ENCODE measurements around the gene COPG2.

Gene COPG2

GRCh38 chr7:130566168-130566897, 102.2 kb downstream of the COPG2 start:
- no peaks in the 10 kb centered on the region for H3K27me3 ChIP-seq (ENCODE audit: insufficient read depth, poor library complexity, severe bottlenecking)
- no peak overlapping the region for H3K4me3 ChIP-seq (ENCODE audit: severe bottlenecking)
- H3K4me1 ChIP-seq (ENCODE audit: insufficient read depth, poor library complexity, severe bottlenecking), result no peaks in the 10 kb centered on the region
- no peak overlapping the region for H3K27ac ChIP-seq (ENCODE audit: poor library complexity, severe bottlenecking)
- H3K9me3 ChIP-seq (ENCODE audit: severe bottlenecking), result peaks cover 3% of the 10 kb centered on the region
- no peak for ATAC-seq (ENCODE audit: low read depth)
- DNase-seq (ENCODE audit: low spot score), result no peak
- 0 out of 2 replicates have a peak, but pooled peaks cover 4% of the 10 kb centered on the region for H3K36me3 ChIP-seq (ENCODE audit: low read depth)
- no peak for TF ChIP-seq CTCF (IDR thresholded peaks at IDR 0.05; ENCODE audit: poor library complexity, severe bottlenecking)

- ATAC-seq (ENCODE audit: low read depth), result peak; percentile 60; the same call in 1 of the 3 replicates
- no peak overlapping the region for H3K27ac ChIP-seq (ENCODE audit: poor library complexity, severe bottlenecking)
- no peak for DNase-seq (ENCODE audit: low spot score)
- peaks cover 3% of the 10 kb centered on the region for H3K9me3 ChIP-seq (ENCODE audit: severe bottlenecking)
- peak; percentile 64 for TF ChIP-seq CTCF (IDR thresholded peaks at IDR 0.05; ENCODE audit: poor library complexity, severe bottlenecking)
- H3K4me3 ChIP-seq (ENCODE audit: severe bottlenecking), result no peak overlapping the region
- no peaks in the 10 kb centered on the region for H3K27me3 ChIP-seq (ENCODE audit: insufficient read depth, poor library complexity, severe bottlenecking)
- H3K4me1 ChIP-seq (ENCODE audit: insufficient read depth, poor library complexity, severe bottlenecking), result no peaks in the 10 kb centered on the region
- peaks cover 4% of the 10 kb centered on the region; the same call in 1 of the 2 replicates for H3K36me3 ChIP-seq (ENCODE audit: low read depth)
These were observed 107.6 kb downstream of the COPG2 start for GRCh38 chr7:130560972-130561371.

- no peak for TF ChIP-seq CTCF (IDR thresholded peaks at IDR 0.05; ENCODE audit: poor library complexity, severe bottlenecking)
These were observed 109.4 kb downstream of the COPG2 start for GRCh38 chr7:130559184-130559583.

GRCh38 chr7:130554481-130554880, 114.1 kb downstream of the COPG2 start:
- H3K36me3 ChIP-seq (ENCODE audit: low read depth), result peaks cover 5% of the 10 kb centered on the region; the same call in 1 of the 2 replicates
- no peaks in the 10 kb centered on the region for H3K9me3 ChIP-seq (ENCODE audit: severe bottlenecking)
- H3K4me3 ChIP-seq (ENCODE audit: severe bottlenecking), result no peak overlapping the region
- ATAC-seq (ENCODE audit: low read depth) (no peak), DNase-seq (ENCODE audit: low spot score) (no peak)
- H3K27ac ChIP-seq (ENCODE audit: poor library complexity, severe bottlenecking), result no peak overlapping the region
- TF ChIP-seq CTCF (IDR thresholded peaks at IDR 0.05; ENCODE audit: poor library complexity, severe bottlenecking), result no peak
- no peaks in the 10 kb centered on the region for H3K4me1 ChIP-seq (ENCODE audit: insufficient read depth, poor library complexity, severe bottlenecking)
- no peaks in the 10 kb centered on the region for H3K27me3 ChIP-seq (ENCODE audit: insufficient read depth, poor library complexity, severe bottlenecking)

More at GRCh38 chr7:130559184-130559583, 109.4 kb downstream of the COPG2 start:
- Histone ChIP-seq H3K4me3 (ENCODE audit: severe bottlenecking) (no peak overlapping the region), H3K4me1 (ENCODE audit: insufficient read depth, poor library complexity, severe bottlenecking) (no peaks in the 10 kb centered on the region), H3K27ac (ENCODE audit: poor library complexity, severe bottlenecking) (no peak overlapping the region), H3K9me3 (ENCODE audit: severe bottlenecking) (no peaks in the 10 kb centered on the region), H3K27me3 (ENCODE audit: insufficient read depth, poor library complexity, severe bottlenecking) (no peaks in the 10 kb centered on the region), H3K36me3 (ENCODE audit: low read depth) (peaks cover 4% of the 10 kb centered on the region; the same call in 1 of the 2 replicates)
- DNase-seq (ENCODE audit: low spot score), result no peak
- ATAC-seq (ENCODE audit: low read depth), result no peak

Measured in RWPE2 (cell line).